Measurements from ENCODE around the gene SDK1. TPM values are rescaled to one million over a fixed set of nuclear protein-coding genes. Genes with fewer than 3 reads are reported as not detected.

The SDK1 gene
- total and polyA plus RNA-seq, 2 of the 8 experiments (the other 6 are each of a cell fraction or from before 2014, with no cell fraction given), result 3.3 to 7.2 TPM

GRCh38 chr7:3643091-3643490 is 342.0 kb downstream of the SDK1 start:
- H4K20me1 ChIP-seq (replicated peaks in 1 of 2; ENCODE audit: control insufficient read depth in 1 of 2, insufficient read depth in 2 of 2, low read length in 2 of 2), result no peaks in the 10 kb centered on the region
- H2BK20ac ChIP-seq (ENCODE audit: low read length), result no peak overlapping the region
- no peak overlapping the region for H3K4ac ChIP-seq (replicated peaks; ENCODE audit: insufficient read length, low read depth, low read length)
- H2BK12ac ChIP-seq (ENCODE audit: low read depth, low read length), result no peak overlapping the region
- H2AK5ac ChIP-seq (ENCODE audit: low read depth, low read length), result no peak overlapping the region
- no peaks in the 10 kb centered on the region for H3K9me3 ChIP-seq (ENCODE audit: insufficient read depth in 2 of 2, low read depth in 1 of 2, low read length in 1 of 2)
- POLR2A ChIA-PET (ENCODE audit: partially characterized antibody), result no interaction called here
- DNase-seq (ENCODE audit: low read depth in 1 of 2, low spot score in 2 of 2) (no peak), FAIRE-seq (no peak)
- no peak overlapping the region for H3K27ac ChIP-seq (ENCODE audit: low read depth, low read length)
- no peaks in the 10 kb centered on the region for H3K4me1 ChIP-seq (replicated peaks in 1 of 4; ENCODE audit: control insufficient read depth in 3 of 4, insufficient read depth in 4 of 4, low read length in 3 of 4)
- TF ChIP-seq CHD2 (IDR thresholded peaks at IDR 0.05; ENCODE audit: low read length) (no peak), KDM4A (IDR thresholded peaks at IDR 0.05; ENCODE audit: low read depth, low read length, severe bottlenecking) (no peak), EZH2 (IDR thresholded peaks at IDR 0.05; ENCODE audit: low read depth, low read length, severe bottlenecking) (no peak), ATF3 (IDR thresholded peaks at IDR 0.05; ENCODE audit: insufficient read depth, low read depth, low read length) (no peak), RAD21 (IDR thresholded peaks at IDR 0.05 in 1 of 2, conservative IDR thresholded peaks at IDR 0.05 in 1 of 2; ENCODE audit: low read depth in 2 of 2, low read length in 2 of 2) (no peak), MAFK (IDR thresholded peaks at IDR 0.05; ENCODE audit: low read depth, low read length) (no peak)
- H3K27me3 ChIP-seq (replicated peaks in 1 of 4; ENCODE audit: control insufficient read depth in 3 of 4, extremely low read depth in 1 of 4, insufficient read depth in 3 of 4, low read length in 3 of 4), result no peaks in the 10 kb centered on the region
- H3K36me3 ChIP-seq (ENCODE audit: control insufficient read depth in 2 of 4, insufficient read depth in 4 of 4, low read length in 3 of 4), result no peaks in the 10 kb centered on the region
- CTCF ChIA-PET (ENCODE audit: partially characterized antibody), result interaction anchor here (0.9 to 1.0 kb wide), 2 partner anchors 14 to 30 kb away, joined by 4 to 5 read pairs; no protein-coding TSS in a partner anchor
- WGBS, 2 experiments (ENCODE audit: extremely low coverage in 1 of 2, insufficient coverage in 1 of 2, insufficient read length in 1 of 2, insufficient replicate concordance in 2 of 2, low coverage in 1 of 2, low lambda C conversion rate in 2 of 2, missing lambda C conversion rate in 1 of 2), result 75% methylated on average over 4 of the region's 4 CpGs; no CpG with 5 or more reads in 1 of the 2 experiments
- H3K18ac ChIP-seq (ENCODE audit: extremely low read depth, low read length), result no peak overlapping the region
- no peak overlapping the region for H4K5ac ChIP-seq (ENCODE audit: insufficient read length, low read depth, low read length)
- H3K79me2 ChIP-seq (ENCODE audit: control insufficient read depth in 1 of 2, insufficient read depth in 2 of 2, low read length in 2 of 2), result no peaks in the 10 kb centered on the region
- no peak overlapping the region for H3K4me3 ChIP-seq (ENCODE audit: extremely low read depth in 1 of 4, insufficient read depth in 2 of 4, low read depth in 3 of 4, low read length in 4 of 4)
- H2BK15ac ChIP-seq (ENCODE audit: low read length), result no peak overlapping the region
- H4K91ac ChIP-seq (replicated peaks; ENCODE audit: insufficient read length, low read length), result no peak overlapping the region
- no peak overlapping the region for H3K14ac ChIP-seq (ENCODE audit: insufficient read length)
- no peak overlapping the region for H2AFZ ChIP-seq (ENCODE audit: low read length)
- no peak overlapping the region for H3K4me2 ChIP-seq (ENCODE audit: insufficient read depth in 1 of 2, low read depth in 2 of 2, low read length in 2 of 2)
- H4K8ac ChIP-seq (ENCODE audit: extremely low read depth, insufficient read depth, low read length), result no peak overlapping the region
- no peaks in the 10 kb centered on the region for H3K79me1 ChIP-seq (ENCODE audit: low read depth, low read length)
- no peak overlapping the region for H3K56ac ChIP-seq (replicated peaks; ENCODE audit: insufficient read length, low read depth, low read length)
- no peaks in the 10 kb centered on the region for H3K23me2 ChIP-seq (ENCODE audit: low read depth, low read length)
- H3K9ac ChIP-seq (replicated peaks in 1 of 4; ENCODE audit: extremely low read depth in 1 of 4, low read depth in 3 of 4, low read length in 3 of 4), result no peak overlapping the region
- H3K23ac ChIP-seq (ENCODE audit: insufficient read length), result no peak overlapping the region
- H2BK5ac ChIP-seq (ENCODE audit: low read depth, low read length), result no peak overlapping the region; the same call in 1 of the 2 replicates
- no peak overlapping the region for H2BK120ac ChIP-seq (replicated peaks; ENCODE audit: low read depth, low read length)
